Neutrophil (primary cell): ENCODE measurements around the gene RCAN1.
A peak's percentile ranks its signal among the peaks of the same experiment; 100 is the strongest.

Source experiments
- H3K27ac ChIP-seq: fragments of 200-600 bp; sonication (generic); 2 replicates; pipeline ENCODE4 v1.5.1; 2016; ENCODE audit warnings: mild to moderate bottlenecking, moderate library complexity
- H3K27me3 ChIP-seq: fragments of 200-600 bp; sonication (generic); 2 replicates; pipeline ENCODE4 v1.6.0; 2016; ENCODE audit warnings: mild to moderate bottlenecking
- H3K36me3 ChIP-seq: fragments of 200-600 bp; sonication (generic); 2 replicates; pipeline ENCODE4 v1.5.1; 2017
- H3K4me1 ChIP-seq, 2 experiments: fragments of 200-600 bp in 1 of 2; sonication (generic) in 1 of 2; 1 replicate in 1 of 2; 2 replicates in 1 of 2; pipeline versions ENCODE4 v1.5.1 to v1.6.1; 2013 to 2016; ENCODE audit warnings: low read depth in 1 of 2, low read length in 1 of 2, mild to moderate bottlenecking in 1 of 2, moderate library complexity in 1 of 2; ENCODE audit not compliant: control insufficient read depth in 1 of 2, insufficient read depth in 1 of 2
- H3K4me3 ChIP-seq, 2 experiments: fragments of 200-600 bp in 1 of 2; sonication (generic) in 1 of 2; 1 replicate in 1 of 2; 2 replicates in 1 of 2; pipeline ENCODE4 v1.5.1; 2013 to 2016; ENCODE audit warnings: low read depth in 1 of 2, low read length in 1 of 2, mild to moderate bottlenecking in 1 of 2, moderate library complexity in 1 of 2
- H3K9me3 ChIP-seq: fragments of 200-600 bp; sonication (generic); 2 replicates; pipeline ENCODE4 v1.5.1; 2016
- CTCF ChIP-seq: fragments of 200-600 bp; sonication (generic); IDR thresholded peaks from 2 replicates; pipeline ENCODE4 v1.5.1; 2016; ENCODE audit warnings: antibody characterized with exemption

Gene RCAN1

GRCh38 chr21:34520281-34520680 lies 94.6 kb downstream of the RCAN1 start:
- Histone ChIP-seq H3K9me3 (no peaks in the 10 kb centered on the region), H3K4me3 (peak overlapping the region; percentile 4 to 28), H3K27ac (peak overlapping the region; percentile 92), H3K27me3 (no peaks in the 10 kb centered on the region), H3K36me3 (no peaks in the 10 kb centered on the region), H3K4me1 (peaks cover 78 to 79% of the 10 kb centered on the region in 2 experiments)
- TF ChIP-seq CTCF: no peak

GRCh38 chr21:34519694-34520093 lies 95.2 kb downstream of the RCAN1 start:
- no peaks in the 10 kb centered on the region for H3K9me3 ChIP-seq
- peaks cover 84 to 85% of the 10 kb centered on the region in 2 experiments for H3K4me1 ChIP-seq
- no peak for TF ChIP-seq CTCF
- peak overlapping the region in 1 of 2 experiments; percentile 52 for H3K4me3 ChIP-seq
- no peaks in the 10 kb centered on the region for H3K36me3 ChIP-seq
- no peaks in the 10 kb centered on the region for H3K27me3 ChIP-seq
- peak overlapping the region; percentile 92 for H3K27ac ChIP-seq

GRCh38 chr21:34519016-34519415 lies 95.9 kb downstream of the RCAN1 start:
- TF ChIP-seq CTCF: no peak
- peak overlapping the region; percentile 52 to 64 for H3K4me3 ChIP-seq
- no peaks in the 10 kb centered on the region for H3K9me3 ChIP-seq
- peaks cover 91% of the 10 kb centered on the region in 2 experiments for H3K4me1 ChIP-seq
- H3K27me3 ChIP-seq: no peaks in the 10 kb centered on the region
- H3K27ac ChIP-seq: peak overlapping the region; percentile 92
- no peaks in the 10 kb centered on the region for H3K36me3 ChIP-seq

GRCh38 chr21:34518301-34518700 lies 96.6 kb downstream of the RCAN1 start:
- Histone ChIP-seq H3K9me3 (no peaks in the 10 kb centered on the region), H3K27ac (peak overlapping the region; percentile 92), H3K27me3 (no peaks in the 10 kb centered on the region), H3K36me3 (no peaks in the 10 kb centered on the region), H3K4me1 (peaks cover 98% of the 10 kb centered on the region in 2 experiments), H3K4me3 (peak overlapping the region; percentile 52 to 64)
- no peak for TF ChIP-seq CTCF

- peak overlapping the region; percentile 52 to 64 for H3K4me3 ChIP-seq
- peak; percentile 93 for TF ChIP-seq CTCF
- no peaks in the 10 kb centered on the region for H3K9me3 ChIP-seq
- H3K36me3 ChIP-seq: no peaks in the 10 kb centered on the region
- peak overlapping the region; percentile 92 for H3K27ac ChIP-seq
- H3K27me3 ChIP-seq: no peaks in the 10 kb centered on the region
- H3K4me1 ChIP-seq: peaks cover 99 to 100% of the 10 kb centered on the region in 2 experiments
These were observed 97.2 kb downstream of the RCAN1 start for GRCh38 chr21:34517491-34518245.
